Uterus (tissue), 4 donors: ENCODE data around the gene PPP1R14D. TPM values are rescaled to one million over a fixed set of nuclear protein-coding genes. Genes with fewer than 3 reads are reported as not detected.

ENCODE experiments used
- DNase-seq, 2 donors: peaks; one replicate each; pipeline ENCODE4 v3.0.0-alpha.2; 2019 to 2020
- H3K27ac ChIP-seq, 2 donors: fragments of 200-600 bp; sonication (generic); 1 replicate in 1 of 2; 2 replicates in 1 of 2; pipeline ENCODE4 v1.5.1; 2016 to 2018
- H3K27me3 ChIP-seq, 2 donors: fragments of 200-600 bp; sonication (generic); one replicate each; pipeline ENCODE4 v1.5.1; 2018 to 2019; ENCODE audit warnings: control low read depth in 1 of 2
- H3K36me3 ChIP-seq, 2 donors: fragments of 200-600 bp; sonication (generic); one replicate each; pipeline ENCODE4 v1.5.1; 2019; ENCODE audit warnings: control low read depth in 1 of 2
- H3K4me1 ChIP-seq, 2 donors: fragments of 200-600 bp; sonication (generic); one replicate each; pipeline ENCODE4 v1.5.1; 2018 to 2019; ENCODE audit warnings: control low read depth in 1 of 2
- H3K4me3 ChIP-seq, 2 donors: fragments of 200-600 bp; sonication (generic); 1 replicate in 1 of 2; 2 replicates in 1 of 2; pipeline ENCODE4 v1.5.1; 2018 to 2019; ENCODE audit warnings: mild to moderate bottlenecking in 1 of 2
- H3K9me3 ChIP-seq, 2 donors: fragments of 200-600 bp; sonication (generic); one replicate each; pipeline ENCODE4 v1.5.1; 2019; ENCODE audit warnings: control low read depth in 1 of 2
- POLR2A ChIP-seq, 2 donors: fragments of 450-650 bp; IDR thresholded peaks; one replicate each; pipeline ENCODE4 v1.6.1; 2016; ENCODE audit warnings: antibody characterized with exemption in 2 of 2, mild to moderate bottlenecking in 1 of 2, moderate library complexity in 1 of 2
- intact Hi-C: fragments of 100-400 bp; cut with DNase I; formaldehyde crosslinking; loops from one replicate; pipeline ENCODE4 v1.15.1; 2023; ENCODE audit warnings: low total_unique reads
- total RNA-seq, 4 donors: library from RNA; depleted of rRNA in 3 of 4; stranded (reverse); fragments of >200 nt in 3 of 4; gene quantifications; one replicate each; pipeline versions ENCODE4 v1.1.0 to v1.2.4, GENCODE V29; 2014 to 2023
- TF ChIP-seq, protein P1 (sequence below), 4 experiments: fragments of 200-600 bp in 2 of 4; fragments of 450-650 bp in 2 of 4; sonication (generic) in 2 of 4; IDR thresholded peaks; one replicate each; pipeline ENCODE4 v1.5.1; 2016 to 2019; ENCODE audit warnings: antibody characterized with exemption in 4 of 4, mild to moderate bottlenecking in 2 of 4, moderate library complexity in 1 of 4
- donor health status: DM: yes; HTN: yes; CAD: no.

The PPP1R14D gene
- total RNA-seq, 4 donors from 2014 or later, result not detected

DNA sequence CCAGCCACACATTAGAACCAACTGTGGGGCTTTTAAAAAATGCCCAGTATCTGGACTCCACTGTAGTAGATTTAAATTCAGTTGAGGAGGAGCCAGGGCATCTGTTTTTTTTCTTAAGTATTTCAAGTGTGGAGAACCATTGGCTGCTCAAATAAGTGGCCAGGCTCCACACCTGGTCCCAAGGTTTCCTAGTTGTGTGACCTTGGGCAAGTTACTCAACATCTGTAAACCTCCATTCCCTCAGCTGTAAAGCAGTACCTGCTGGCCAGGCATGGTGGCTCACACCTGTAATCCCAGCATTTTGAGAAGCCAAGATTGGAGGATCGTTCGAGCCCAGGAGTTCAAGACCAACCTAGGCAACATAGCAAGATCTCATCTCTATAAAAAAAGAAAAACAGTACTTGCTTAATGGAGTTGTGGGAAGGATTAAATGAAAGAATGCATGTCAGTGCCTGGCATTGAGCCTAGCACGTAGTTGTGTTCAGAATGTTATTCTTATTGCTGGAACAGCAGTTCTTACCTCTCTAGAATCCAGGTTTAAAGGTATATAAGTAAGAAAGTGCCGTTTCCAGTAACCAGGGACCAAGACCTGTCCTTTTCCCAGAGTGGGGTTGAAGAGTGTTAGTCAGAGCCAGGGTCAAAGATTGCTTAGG, 2.0 kb downstream of the PPP1R14D start:
- no peak overlapping the region for H3K4me3 ChIP-seq
- H3K9me3 ChIP-seq, result no peaks in the 10 kb centered on the region
- H3K36me3 ChIP-seq, result no peaks in the 10 kb centered on the region
- no peak overlapping the region for H3K27ac ChIP-seq
- H3K27me3 ChIP-seq, result no peaks in the 10 kb centered on the region
- no peak for DNase-seq
- no peak for TF ChIP-seq POLR2A (IDR thresholded peaks at IDR 0.05)
- TF ChIP-seq, protein P1, sequence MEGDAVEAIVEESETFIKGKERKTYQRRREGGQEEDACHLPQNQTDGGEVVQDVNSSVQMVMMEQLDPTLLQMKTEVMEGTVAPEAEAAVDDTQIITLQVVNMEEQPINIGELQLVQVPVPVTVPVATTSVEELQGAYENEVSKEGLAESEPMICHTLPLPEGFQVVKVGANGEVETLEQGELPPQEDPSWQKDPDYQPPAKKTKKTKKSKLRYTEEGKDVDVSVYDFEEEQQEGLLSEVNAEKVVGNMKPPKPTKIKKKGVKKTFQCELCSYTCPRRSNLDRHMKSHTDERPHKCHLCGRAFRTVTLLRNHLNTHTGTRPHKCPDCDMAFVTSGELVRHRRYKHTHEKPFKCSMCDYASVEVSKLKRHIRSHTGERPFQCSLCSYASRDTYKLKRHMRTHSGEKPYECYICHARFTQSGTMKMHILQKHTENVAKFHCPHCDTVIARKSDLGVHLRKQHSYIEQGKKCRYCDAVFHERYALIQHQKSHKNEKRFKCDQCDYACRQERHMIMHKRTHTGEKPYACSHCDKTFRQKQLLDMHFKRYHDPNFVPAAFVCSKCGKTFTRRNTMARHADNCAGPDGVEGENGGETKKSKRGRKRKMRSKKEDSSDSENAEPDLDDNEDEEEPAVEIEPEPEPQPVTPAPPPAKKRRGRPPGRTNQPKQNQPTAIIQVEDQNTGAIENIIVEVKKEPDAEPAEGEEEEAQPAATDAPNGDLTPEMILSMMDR (IDR thresholded peaks at IDR 0.05), result no peak
- intact Hi-C loops, result no loop called here
- H3K4me1 ChIP-seq, result no peaks in the 10 kb centered on the region

DNA sequence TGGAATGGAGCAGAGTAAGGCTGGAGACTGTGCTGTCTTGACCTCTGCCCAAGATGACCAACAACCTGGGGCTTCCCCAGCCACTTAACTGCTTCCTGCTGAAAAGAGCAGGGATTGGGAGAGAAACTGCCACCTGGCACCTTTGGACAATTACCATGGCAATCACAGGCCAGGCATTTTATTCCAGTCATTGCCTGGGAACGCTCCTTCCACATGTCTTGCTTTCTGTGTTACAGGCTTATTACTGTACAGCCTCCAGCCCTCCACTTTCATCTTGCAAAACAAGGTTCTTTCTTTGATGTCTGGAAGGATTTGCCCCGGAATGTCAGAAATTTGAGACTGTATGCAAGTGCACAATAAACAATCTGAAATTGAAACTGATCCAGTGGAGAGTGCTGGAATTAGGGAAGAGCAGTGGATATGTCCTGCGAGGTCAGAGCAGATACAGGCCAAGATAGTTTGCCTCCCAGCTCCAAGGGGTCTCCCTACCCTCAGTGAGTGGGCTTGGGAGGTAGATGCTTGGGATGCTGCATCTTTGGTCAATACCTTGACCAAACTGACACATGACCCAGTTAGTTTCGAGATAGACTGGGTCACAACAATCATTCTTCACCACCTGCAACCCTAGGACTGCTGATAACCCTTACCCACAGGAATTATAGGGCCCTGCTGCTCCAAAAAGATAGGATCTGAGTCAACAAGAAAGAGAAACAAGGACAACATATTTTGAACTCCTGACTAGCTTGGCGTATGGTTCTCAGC, 2.7 kb downstream of the PPP1R14D start:
- H3K9me3 ChIP-seq, result no peaks in the 10 kb centered on the region
- H3K27me3 ChIP-seq, result no peaks in the 10 kb centered on the region
- TF ChIP-seq POLR2A (IDR thresholded peaks at IDR 0.05), result no peak
- TF ChIP-seq, protein P1 (IDR thresholded peaks at IDR 0.05), result no peak
- H3K36me3 ChIP-seq, result no peaks in the 10 kb centered on the region
- H3K27ac ChIP-seq, result no peak overlapping the region
- no peaks in the 10 kb centered on the region for H3K4me1 ChIP-seq
- H3K4me3 ChIP-seq, result no peak overlapping the region
- intact Hi-C loops, result no loop called here
- no peak for DNase-seq

- TF ChIP-seq, protein P1 (IDR thresholded peaks at IDR 0.05), result no peak
- no peak overlapping the region for H3K27ac ChIP-seq
- H3K36me3 ChIP-seq, result no peaks in the 10 kb centered on the region
- H3K27me3 ChIP-seq, result no peaks in the 10 kb centered on the region
- no peaks in the 10 kb centered on the region for H3K9me3 ChIP-seq
- no peaks in the 10 kb centered on the region for H3K4me1 ChIP-seq
- no peak overlapping the region for H3K4me3 ChIP-seq
- intact Hi-C loops, result no loop called here
- DNase-seq, result no peak
These were observed 4.8 kb downstream of the PPP1R14D start for GRCh38 chr15:40823572-40824343.

- TF ChIP-seq, protein P1 (IDR thresholded peaks at IDR 0.05), result no peak
- no peak for TF ChIP-seq POLR2A (IDR thresholded peaks at IDR 0.05)
- H3K27me3 ChIP-seq, result no peaks in the 10 kb centered on the region
- H3K4me1 ChIP-seq, result no peaks in the 10 kb centered on the region
These were observed 7.3 kb downstream of the PPP1R14D start for GRCh38 chr15:40821195-40821594.

GRCh38 chr15:40819048-40819447, 9.5 kb downstream of the PPP1R14D start:
- H3K36me3 ChIP-seq, result no peaks in the 10 kb centered on the region
- no peaks in the 10 kb centered on the region for H3K27me3 ChIP-seq
- H3K4me3 ChIP-seq, result no peak overlapping the region
- H3K4me1 ChIP-seq, result no peaks in the 10 kb centered on the region
- TF ChIP-seq, protein P1 (IDR thresholded peaks at IDR 0.05), result no peak
- TF ChIP-seq POLR2A (IDR thresholded peaks at IDR 0.05), result no peak
- intact Hi-C loops, result no loop called here
- DNase-seq, result no peak
- no peak overlapping the region for H3K27ac ChIP-seq
- H3K9me3 ChIP-seq, result no peaks in the 10 kb centered on the region

More at GRCh38 chr15:40821195-40821594, 7.3 kb downstream of the PPP1R14D start:
- intact Hi-C loops, result no loop called here
- no peak overlapping the region for H3K4me3 ChIP-seq
- H3K36me3 ChIP-seq, result no peaks in the 10 kb centered on the region
- H3K9me3 ChIP-seq, result no peaks in the 10 kb centered on the region
- no peak overlapping the region for H3K27ac ChIP-seq
- DNase-seq, result no peak
